Astrocyte (in vitro differentiated cells and primary cell): ENCODE data around the gene ZNF155. TPM values are rescaled to one million over a fixed set of nuclear protein-coding genes. Genes with fewer than 3 reads are reported as not detected.

Experiments
- DNase-seq: peaks from one replicate; pipeline ENCODE4 v3.0.0-alpha.2; 2010; ENCODE audit warnings: low read depth
- FAIRE-seq: peaks from 2 replicates; lab custom pipeline; 2011; peaks lifted over from hg19 to GRCh38; lab: Jason Lieb, UNC
- H2AFZ ChIP-seq: 2 replicates; pipeline ENCODE4 v1.6.0; 2012; ENCODE audit warnings: low read depth, low read length, inconsistent platforms
- H3K27ac ChIP-seq: 2 replicates; pipeline ENCODE4 v1.5.1; 2011; ENCODE audit warnings: low read depth, low read length, inconsistent platforms
- H3K27me3 ChIP-seq: 2 replicates; pipeline ENCODE4 v1.6.0; 2011; ENCODE audit warnings: low read length, inconsistent platforms; ENCODE audit not compliant: insufficient read depth
- H3K36me3 ChIP-seq: 2 replicates; pipeline ENCODE4 v1.5.1; 2011; ENCODE audit warnings: low read length, inconsistent platforms; ENCODE audit not compliant: insufficient read depth
- H3K4me1 ChIP-seq: 2 replicates; pipeline ENCODE4 v1.5.1; 2011; ENCODE audit warnings: low read length, inconsistent platforms; ENCODE audit not compliant: insufficient read depth
- H3K4me2 ChIP-seq: 2 replicates; pipeline ENCODE4 v1.6.0; 2012; ENCODE audit warnings: low read length, inconsistent platforms
- H3K4me3 ChIP-seq: 2 replicates; pipeline ENCODE4 v1.5.1; 2011; ENCODE audit warnings: low read depth, mild to moderate bottlenecking, low read length, inconsistent platforms; ENCODE audit not compliant: insufficient read depth
- H3K79me2 ChIP-seq: 2 replicates; pipeline ENCODE4 v1.6.0; 2012; ENCODE audit warnings: mild to moderate bottlenecking, low read length, inconsistent platforms; ENCODE audit not compliant: insufficient read depth
- H3K9ac ChIP-seq: 2 replicates; pipeline ENCODE4 v1.6.0; 2012; ENCODE audit warnings: mild to moderate bottlenecking, low read length, inconsistent platforms
- H3K9me3 ChIP-seq: 2 replicates; pipeline ENCODE4 v1.5.1; 2012; ENCODE audit warnings: low read depth, mild to moderate bottlenecking, low read length, inconsistent platforms; ENCODE audit not compliant: insufficient read depth
- H4K20me1 ChIP-seq: 2 replicates; pipeline ENCODE4 v1.6.0; 2012; ENCODE audit warnings: low read length, inconsistent platforms; ENCODE audit not compliant: insufficient read depth
- H3K27ac Mint-ChIP-seq: one replicate; pipeline ENCODE4 v1.8.0; 2021; ENCODE audit warnings: mild to moderate bottlenecking, mixed read lengths; ENCODE audit not compliant: unreplicated experiment
- H3K27me3 Mint-ChIP-seq: one replicate; pipeline ENCODE4 v1.8.0; 2021; ENCODE audit warnings: low read depth, mixed read lengths; ENCODE audit not compliant: unreplicated experiment
- H3K36me3 Mint-ChIP-seq: one replicate; pipeline ENCODE4 v1.8.0; 2021; ENCODE audit warnings: low read depth, mixed read lengths; ENCODE audit not compliant: unreplicated experiment
- H3K4me1 Mint-ChIP-seq: one replicate; pipeline ENCODE4 v1.8.0; 2021; ENCODE audit warnings: low read depth, mixed read lengths; ENCODE audit not compliant: unreplicated experiment
- H3K4me3 Mint-ChIP-seq: one replicate; pipeline ENCODE4 v1.8.0; 2021; ENCODE audit warnings: mild to moderate bottlenecking, moderate library complexity, mixed read lengths; ENCODE audit not compliant: unreplicated experiment
- H3K9me3 Mint-ChIP-seq: one replicate; pipeline ENCODE4 v1.8.0; 2021; ENCODE audit warnings: mild to moderate bottlenecking, mixed read lengths; ENCODE audit not compliant: unreplicated experiment
- EZH2 ChIP-seq: IDR thresholded peaks from 2 replicates; pipeline ENCODE4 v1.6.1; 2012; ENCODE audit warnings: mild to moderate bottlenecking, low read length, inconsistent platforms; ENCODE audit not compliant: insufficient read depth
- total RNA-seq: library from RNA; stranded (reverse); gene quantifications from 2 replicates; pipeline ENCODE4 v1.2.1, GENCODE V29; 2021
- TF ChIP-seq, protein P1 (sequence below): IDR thresholded peaks from 2 replicates; pipeline ENCODE4 v1.5.1; 2011; ENCODE audit warnings: low read depth, mild to moderate bottlenecking, inconsistent platforms, low read length, moderate library complexity; ENCODE audit not compliant: insufficient read depth

ZNF155 gene
- total RNA-seq, 1 donor from 2014 or later: 6.2 TPM

DNA sequence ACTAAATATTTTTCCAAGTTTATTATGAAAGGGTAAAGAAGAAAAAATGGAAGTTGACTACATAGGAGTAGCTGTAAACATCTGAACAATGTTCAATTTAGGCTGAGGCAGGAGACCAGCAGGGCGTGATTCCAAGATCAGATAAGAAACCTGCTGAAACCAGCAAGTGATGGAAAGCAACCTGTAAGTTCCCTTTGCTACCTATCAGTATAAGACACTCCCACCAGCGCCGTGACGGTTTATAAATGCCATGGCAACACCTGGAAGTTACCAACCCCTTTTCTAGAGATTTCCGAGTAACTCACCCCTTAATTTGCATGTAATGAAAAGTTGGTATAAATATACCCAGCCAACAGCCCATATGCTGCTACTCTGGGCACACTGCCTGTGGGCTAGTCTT is 47.8 kb upstream of the ZNF155 start:
- Mint-ChIP-seq H3K4me3 (no peak overlapping the region), H3K27me3 (peaks cover 2% of the 10 kb centered on the region), H3K27ac (no peak overlapping the region), H3K9me3 (no peaks in the 10 kb centered on the region), H3K4me1 (no peaks in the 10 kb centered on the region), H3K36me3 (peaks cover 5% of the 10 kb centered on the region)
- no peak overlapping the region for H3K9ac ChIP-seq
- H3K27me3 ChIP-seq: no peaks in the 10 kb centered on the region
- no peak overlapping the region for H3K27ac ChIP-seq
- H2AFZ ChIP-seq: no peak overlapping the region
- DNase-seq (no peak), FAIRE-seq (no peak)
- no peaks in the 10 kb centered on the region for H4K20me1 ChIP-seq
- TF ChIP-seq, protein P1, sequence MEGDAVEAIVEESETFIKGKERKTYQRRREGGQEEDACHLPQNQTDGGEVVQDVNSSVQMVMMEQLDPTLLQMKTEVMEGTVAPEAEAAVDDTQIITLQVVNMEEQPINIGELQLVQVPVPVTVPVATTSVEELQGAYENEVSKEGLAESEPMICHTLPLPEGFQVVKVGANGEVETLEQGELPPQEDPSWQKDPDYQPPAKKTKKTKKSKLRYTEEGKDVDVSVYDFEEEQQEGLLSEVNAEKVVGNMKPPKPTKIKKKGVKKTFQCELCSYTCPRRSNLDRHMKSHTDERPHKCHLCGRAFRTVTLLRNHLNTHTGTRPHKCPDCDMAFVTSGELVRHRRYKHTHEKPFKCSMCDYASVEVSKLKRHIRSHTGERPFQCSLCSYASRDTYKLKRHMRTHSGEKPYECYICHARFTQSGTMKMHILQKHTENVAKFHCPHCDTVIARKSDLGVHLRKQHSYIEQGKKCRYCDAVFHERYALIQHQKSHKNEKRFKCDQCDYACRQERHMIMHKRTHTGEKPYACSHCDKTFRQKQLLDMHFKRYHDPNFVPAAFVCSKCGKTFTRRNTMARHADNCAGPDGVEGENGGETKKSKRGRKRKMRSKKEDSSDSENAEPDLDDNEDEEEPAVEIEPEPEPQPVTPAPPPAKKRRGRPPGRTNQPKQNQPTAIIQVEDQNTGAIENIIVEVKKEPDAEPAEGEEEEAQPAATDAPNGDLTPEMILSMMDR: no peak
- TF ChIP-seq EZH2: no peak
- H3K4me2 ChIP-seq: no peak overlapping the region
- H3K4me1 ChIP-seq: peaks cover 5% of the 10 kb centered on the region
- no peaks in the 10 kb centered on the region for H3K9me3 ChIP-seq
- no peak overlapping the region for H3K4me3 ChIP-seq
- peaks cover 16% of the 10 kb centered on the region for H3K79me2 ChIP-seq
- H3K36me3 ChIP-seq: peaks cover 5% of the 10 kb centered on the region

DNA sequence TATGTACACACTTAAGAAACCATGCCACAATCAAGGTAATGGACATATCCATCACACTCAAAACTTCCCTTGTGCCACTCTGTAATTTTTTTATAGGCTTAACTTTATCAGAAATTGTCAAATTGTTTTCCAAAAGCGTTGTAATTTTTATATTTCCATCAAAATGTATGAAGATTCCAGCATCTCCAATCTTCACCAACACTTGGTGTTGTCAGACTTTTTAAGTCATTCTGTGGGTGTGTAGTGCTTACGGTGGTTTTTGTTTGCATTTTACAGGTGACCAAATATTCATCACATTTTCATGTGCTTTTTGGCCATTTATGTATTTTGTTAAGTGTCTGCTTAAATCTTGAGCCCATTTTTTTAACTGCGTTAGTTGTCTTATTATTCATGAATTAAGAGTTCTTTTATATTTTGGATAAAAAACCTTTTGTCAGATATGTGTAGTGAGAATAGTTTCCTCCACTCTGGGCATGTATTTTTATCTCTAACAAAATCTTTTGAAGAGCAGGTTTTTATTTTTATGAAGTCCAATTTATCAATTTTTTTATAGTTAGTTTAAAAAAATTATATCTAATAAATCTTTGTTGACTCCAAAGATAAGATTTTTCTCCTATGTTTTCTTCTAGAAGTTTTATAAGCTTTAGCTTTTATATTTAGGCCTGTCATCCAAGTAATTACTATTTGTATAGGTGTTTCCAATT is 44.3 kb upstream of the ZNF155 start:
- Histone ChIP-seq H3K4me2 (no peak overlapping the region), H4K20me1 (no peaks in the 10 kb centered on the region), H3K9me3 (no peaks in the 10 kb centered on the region), H2AFZ (no peak overlapping the region), H3K36me3 (no peaks in the 10 kb centered on the region), H3K9ac (no peak overlapping the region), H3K4me1 (no peaks in the 10 kb centered on the region), H3K27me3 (no peaks in the 10 kb centered on the region), H3K79me2 (no peaks in the 10 kb centered on the region), H3K27ac (no peak overlapping the region), H3K4me3 (no peak overlapping the region)
- H3K27me3 Mint-ChIP-seq: peaks cover 3% of the 10 kb centered on the region
- TF ChIP-seq, protein P1: no peak
- DNase-seq (no peak), FAIRE-seq (no peak)
- no peak overlapping the region for H3K4me3 Mint-ChIP-seq
- no peak overlapping the region for H3K27ac Mint-ChIP-seq
- no peaks in the 10 kb centered on the region for H3K4me1 Mint-ChIP-seq
- no peaks in the 10 kb centered on the region for H3K36me3 Mint-ChIP-seq
- no peaks in the 10 kb centered on the region for H3K9me3 Mint-ChIP-seq

DNA sequence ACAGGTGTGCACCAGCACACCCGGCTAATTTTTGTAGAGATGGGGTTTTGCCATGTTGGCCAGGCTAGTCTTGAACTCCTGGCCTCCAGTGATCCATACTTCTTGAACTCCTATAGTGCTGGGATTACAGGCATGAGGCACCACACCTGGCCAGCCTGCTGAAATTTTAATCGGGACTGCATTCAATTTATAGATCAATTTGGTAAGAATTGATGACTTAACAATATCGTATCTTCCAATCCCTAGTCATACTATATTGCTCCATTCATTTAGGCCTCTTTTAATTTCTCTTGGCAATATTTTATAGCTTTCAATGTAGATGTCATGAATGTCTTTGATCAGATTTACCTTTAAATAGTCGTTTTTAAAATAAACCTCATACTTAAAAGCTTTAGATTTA is 43.3 kb upstream of the ZNF155 start:
- no peak overlapping the region for H3K9ac ChIP-seq
- FAIRE-seq (no peak), DNase-seq (no peak)
- Mint-ChIP-seq H3K9me3 (no peaks in the 10 kb centered on the region), H3K4me1 (no peaks in the 10 kb centered on the region), H3K27ac (no peak overlapping the region), H3K4me3 (no peak overlapping the region), H3K27me3 (peaks cover 3% of the 10 kb centered on the region), H3K36me3 (no peaks in the 10 kb centered on the region)
- H3K27me3 ChIP-seq: no peaks in the 10 kb centered on the region
- H3K4me3 ChIP-seq: no peak overlapping the region
- H3K4me2 ChIP-seq: no peak overlapping the region
- no peak overlapping the region for H2AFZ ChIP-seq
- no peaks in the 10 kb centered on the region for H3K9me3 ChIP-seq
- TF ChIP-seq, protein P1: no peak
- no peak for TF ChIP-seq EZH2
- no peaks in the 10 kb centered on the region for H4K20me1 ChIP-seq
- H3K27ac ChIP-seq: no peak overlapping the region
- H3K4me1 ChIP-seq: no peaks in the 10 kb centered on the region
- H3K36me3 ChIP-seq: no peaks in the 10 kb centered on the region
- no peaks in the 10 kb centered on the region for H3K79me2 ChIP-seq
